IMR-90 (cell line): ENCODE data around the gene NFATC1. TPM values are rescaled to one million over a fixed set of nuclear protein-coding genes. Genes with fewer than 3 reads are reported as not detected.

ENCODE experiments used
- ATAC-seq: fragments of 200-7000 bp; cut with Tn5 transposase; 2 replicates; pipeline ENCODE4 v1.9.1; 2020; ENCODE audit warnings: low read depth, mild to moderate bottlenecking, moderate library complexity
- BruUV-seq: library from RNA; stranded (reverse); fragments of 400-500 nt; replicated peaks from 2 replicates; lab custom pipeline; 2021; lab: Mats Ljungman, UMichigan
- CTCF ChIA-PET: fragments of 300-600 bp; formaldehyde crosslinking; extraction: SDS; loops from one replicate; lab custom pipeline; 2021; ENCODE audit warnings: antibody characterized with exemption; lab: Yijun Ruan, JAX
- POLR2A ChIA-PET: fragments of 300-600 bp; sonication (Branson Sonifier 250); formaldehyde crosslinking; loops from one replicate; lab custom pipeline; 2022; ENCODE audit warnings: antibody characterized with exemption; ENCODE audit not compliant: unreplicated experiment; lab: Charles Lee
- DNase-seq: peaks from one replicate; pipeline ENCODE4 v3.0.0; 2013
- H2AFZ ChIP-seq: replicated peaks from 2 replicates; pipeline ENCODE3; 2013; ENCODE audit warnings: low read length, mild to moderate bottlenecking; ENCODE audit not compliant: poor library complexity
- H2AK5ac ChIP-seq: 2 replicates; pipeline ENCODE4 v1.6.1; 2013; ENCODE audit warnings: low read depth, low read length, inconsistent platforms
- H2AK9ac ChIP-seq: replicated peaks from 2 replicates; pipeline ENCODE3; 2013; ENCODE audit warnings: mild to moderate bottlenecking, low read depth, low read length, moderate library complexity; ENCODE audit not compliant: poor library complexity
- H2BK120ac ChIP-seq: 2 replicates; pipeline ENCODE4 v1.6.1; 2013; ENCODE audit warnings: low read depth, low read length, inconsistent platforms
- H2BK15ac ChIP-seq: 3 replicates; pipeline ENCODE4 v1.6.1; 2013; ENCODE audit warnings: low read depth, low read length, inconsistent platforms
- H2BK20ac ChIP-seq: 2 replicates; pipeline ENCODE4 v1.6.1; 2013; ENCODE audit warnings: low read depth, mild to moderate bottlenecking, inconsistent platforms, low read length, moderate library complexity
- H2BK5ac ChIP-seq: 2 replicates; pipeline ENCODE4 v1.6.1; 2013; ENCODE audit warnings: mild to moderate bottlenecking, low read depth, low read length, inconsistent platforms; ENCODE audit not compliant: poor library complexity, severe bottlenecking
- H3K14ac ChIP-seq: replicated peaks from 2 replicates; pipeline ENCODE4 v1.6.1; 2013; ENCODE audit warnings: low read depth, low read length, inconsistent platforms
- H3K18ac ChIP-seq: 2 replicates; pipeline ENCODE4 v1.6.1; 2013; ENCODE audit warnings: low read depth, low read length, control low read depth
- H3K23ac ChIP-seq: 2 replicates; pipeline ENCODE4 v1.6.1; 2013; ENCODE audit warnings: low read depth, low read length, inconsistent platforms
- H3K27ac ChIP-seq: 2 replicates; pipeline ENCODE4 v1.5.1; 2013; ENCODE audit warnings: mild to moderate bottlenecking, control low read depth, low read length; ENCODE audit not compliant: insufficient read depth
- H3K27me3 ChIP-seq: 2 replicates; pipeline ENCODE4 v1.6.1; 2013; ENCODE audit warnings: low read length; ENCODE audit not compliant: control insufficient read depth, insufficient read depth
- H3K36me3 ChIP-seq: 2 replicates; pipeline ENCODE4 v1.6.1; 2013; ENCODE audit warnings: low read length, mixed read lengths; ENCODE audit not compliant: control insufficient read depth, insufficient read depth
- H3K4ac ChIP-seq: 2 replicates; pipeline ENCODE4 v1.6.1; 2013; ENCODE audit warnings: low read depth, low read length, inconsistent platforms
- H3K4me1 ChIP-seq: 2 replicates; pipeline ENCODE4 v1.6.1; 2013; ENCODE audit warnings: low read length, mixed read lengths; ENCODE audit not compliant: control insufficient read depth, insufficient read depth
- H3K4me2 ChIP-seq: 2 replicates; pipeline ENCODE4 v1.6.1; 2013; ENCODE audit warnings: low read depth, mild to moderate bottlenecking, control low read depth, low read length, moderate library complexity
- H3K4me3 ChIP-seq: 2 replicates; pipeline ENCODE4 v1.5.1; 2013; ENCODE audit warnings: low read depth, mild to moderate bottlenecking, control low read depth, low read length, moderate library complexity; ENCODE audit not compliant: insufficient read depth
- H3K56ac ChIP-seq: 2 replicates; pipeline ENCODE4 v1.6.1; 2013; ENCODE audit warnings: low read length, inconsistent platforms; ENCODE audit not compliant: insufficient read depth; ENCODE audit errors: extremely low read depth
- H3K79me1 ChIP-seq, 2 experiments: 2 replicates each; pipeline ENCODE4 v1.6.1; 2013; ENCODE audit warnings: low read length in 2 of 2, inconsistent platforms in 1 of 2, low read depth in 1 of 2
- H3K9ac ChIP-seq: 2 replicates; pipeline ENCODE4 v1.6.1; 2013; ENCODE audit warnings: low read depth, low read length, control low read depth
- H3K9me1 ChIP-seq: 2 replicates; pipeline ENCODE4 v1.6.1; 2013; ENCODE audit warnings: low read length, inconsistent platforms; ENCODE audit not compliant: insufficient read depth
- H3K9me3 ChIP-seq: 2 replicates; pipeline ENCODE4 v1.6.1; 2013; ENCODE audit warnings: low read length; ENCODE audit not compliant: control insufficient read depth, insufficient read depth
- H4K20me1 ChIP-seq: 2 replicates; pipeline ENCODE4 v1.6.1; 2013; ENCODE audit warnings: low read length, inconsistent platforms; ENCODE audit not compliant: insufficient read depth
- H4K5ac ChIP-seq: 2 replicates; pipeline ENCODE4 v1.6.1; 2013; ENCODE audit warnings: mild to moderate bottlenecking, low read depth, low read length, control low read depth
- H4K8ac ChIP-seq, 2 experiments: 2 replicates each; pipeline ENCODE4 v1.6.1; 2013; ENCODE audit warnings: low read depth in 2 of 2, low read length in 2 of 2, control low read depth in 1 of 2, inconsistent platforms in 1 of 2
- H4K91ac ChIP-seq: 2 replicates; pipeline ENCODE4 v1.6.1; 2013; ENCODE audit warnings: low read depth, low read length, inconsistent platforms; ENCODE audit not compliant: insufficient read depth
- CEBPB ChIP-seq: IDR thresholded peaks from 2 replicates; pipeline ENCODE4 v1.6.1; 2012; ENCODE audit warnings: low read depth, low read length, improper control_type of control experiment
- CTCF ChIP-seq: conservative IDR thresholded peaks from 2 replicates; pipeline ENCODE4 v1.5.1; 2012; ENCODE audit warnings: mild to moderate bottlenecking, low read depth, low read length, improper control_type of control experiment
- POLR2A ChIP-seq: IDR thresholded peaks from 2 replicates; pipeline ENCODE4 v1.6.1; 2012; ENCODE audit warnings: mild to moderate bottlenecking, low read depth, low read length
- USF2 ChIP-seq: fragments of 150-350 bp; IDR thresholded peaks from 2 replicates; pipeline ENCODE4 v1.6.1; 2017; ENCODE audit warnings: mild to moderate bottlenecking, antibody characterized with exemption, low read length, low read depth
- WGBS, 2 experiments: methylation state at CpG; one replicate each; pipeline versions ENCODE4 v1.1.5 to v1.1.7; 2013; ENCODE audit warnings: missing lambda C conversion rate in 2 of 2; ENCODE audit not compliant: insufficient read length in 1 of 2; ENCODE audit errors: extremely low coverage in 2 of 2; 5-methylcytosine and 5-hydroxymethylcytosine counted together
- dilution Hi-C: fragments of 300-500 bp; cut with HindIII; formaldehyde crosslinking; loops from one replicate; pipeline ENCODE4 v1.14.3; 2018; ENCODE audit warnings: low sequenced_read_pairs; ENCODE audit not compliant: unreplicated experiment
- in situ Hi-C: fragments of 300-500 bp; cut with MboI; formaldehyde crosslinking; loops from 3 replicates; pipeline ENCODE4 v1.14.3; 2019; ENCODE audit warnings: low sequenced_read_pairs, inconsistent platforms, mixed read lengths
- intact Hi-C: fragments of 100-400 bp; cut with micrococcal nuclease; formaldehyde crosslinking; loops from 2 replicates; pipeline ENCODE4 v1.10.0; 2022
- polyA plus RNA-seq, 3 experiments: library from polyadenylated mRNA; depleted of rRNA; stranded (reverse); fragments of >200 nt; gene quantifications; 2 replicates each; pipeline ENCODE4 v1.2.3, GENCODE V29; 2012; ENCODE audit warnings: low replicate concordance in 1 of 3
- total RNA-seq: library from RNA; depleted of rRNA; stranded (reverse); fragments of >200 nt; gene quantifications from 2 replicates; pipeline ENCODE4 v1.2.3, GENCODE V29; 2012

Gene NFATC1
- total and polyA plus RNA-seq, 2 of the 4 experiments (the other 2 are of a cell fraction): 0.36 to 1.8 TPM

GRCh38 chr18:79352432-79352831 is 43.3 kb upstream of the NFATC1 start:
- intact Hi-C loops: no loop called here
- in situ Hi-C loops: no loop called here
- H2BK15ac ChIP-seq: no peak overlapping the region
- H3K36me3 ChIP-seq: peaks cover 10% of the 10 kb centered on the region
- H2BK5ac ChIP-seq: no peak overlapping the region
- H3K27me3 ChIP-seq: no peaks in the 10 kb centered on the region
- no peak overlapping the region for H3K14ac ChIP-seq
- H3K79me1 ChIP-seq: no peaks in the 10 kb centered on the region
- WGBS, 2 experiments: 100% methylated on average over 2 of the region's 6 CpGs; no CpG with 5 or more reads in 1 of the 2 experiments
- dilution Hi-C loops: no loop called here
- H2BK120ac ChIP-seq: no peak overlapping the region
- no peak overlapping the region for H3K18ac ChIP-seq
- H2AK9ac ChIP-seq: no peak overlapping the region
- H3K4me3 ChIP-seq: no peak overlapping the region
- H3K4me1 ChIP-seq: 0 out of 2 replicates have a peak, but pooled peaks cover 3% of the 10 kb centered on the region
- H3K27ac ChIP-seq: no peak overlapping the region
- H2AK5ac ChIP-seq: no peak overlapping the region
- ChIA-PET CTCF (no interaction called here), POLR2A (no interaction called here)
- no peak overlapping the region for H4K5ac ChIP-seq
- H3K9me3 ChIP-seq: no peaks in the 10 kb centered on the region
- H3K4me2 ChIP-seq: no peak overlapping the region
- H2AFZ ChIP-seq: no peak overlapping the region
- no peak overlapping the region for H3K9ac ChIP-seq
- H3K23ac ChIP-seq: no peak overlapping the region
- no peak overlapping the region for H4K8ac ChIP-seq
- TF ChIP-seq USF2 (no peak), CTCF (no peak), POLR2A (no peak), CEBPB (no peak)
- BruUV-seq: no TSS peak
- no peaks in the 10 kb centered on the region for H3K9me1 ChIP-seq
- DNase-seq (no peak), ATAC-seq (no peak)
- no peak overlapping the region for H3K56ac ChIP-seq
- H3K4ac ChIP-seq: no peak overlapping the region
- H4K91ac ChIP-seq: no peak overlapping the region
- no peaks in the 10 kb centered on the region for H4K20me1 ChIP-seq
- H2BK20ac ChIP-seq: no peak overlapping the region
